HG03457 (cell line): ENCODE data around the gene GRM1.
"Not testable (repeated sequence)": the region's sequence is repeated elsewhere in the genome, so short reads cannot be mapped to it uniquely, and the experiment has no call there.

Experiments
- ATAC-seq: cut with Tn5 transposase; IDR thresholded peaks from one replicate; pipeline ENCODE4 v1.9.1; 2021; ENCODE audit warnings: moderate number of reproducible peaks; ENCODE audit not compliant: unreplicated experiment

The GRM1 gene

DNA sequence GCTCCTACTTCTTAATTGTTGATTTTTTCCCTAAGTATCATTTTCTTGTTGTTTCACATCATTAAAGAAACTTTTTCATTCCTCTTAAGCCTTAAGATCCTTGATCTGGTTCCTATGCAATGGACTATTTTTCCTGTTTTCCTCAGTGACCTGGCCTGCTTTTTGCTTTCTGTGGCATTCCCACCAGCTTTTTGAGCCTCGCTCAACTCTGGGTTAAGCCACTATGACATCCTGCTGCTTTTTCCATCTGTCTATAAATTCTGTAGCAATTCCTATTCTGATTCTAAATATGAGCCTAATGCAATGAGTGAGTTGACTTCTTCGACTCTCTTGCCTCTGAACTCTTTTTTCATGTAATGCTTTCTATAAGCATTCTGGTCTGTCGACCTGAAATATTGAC, 160.3 kb downstream of the GRM1 start:
- no peak for ATAC-seq

DNA sequence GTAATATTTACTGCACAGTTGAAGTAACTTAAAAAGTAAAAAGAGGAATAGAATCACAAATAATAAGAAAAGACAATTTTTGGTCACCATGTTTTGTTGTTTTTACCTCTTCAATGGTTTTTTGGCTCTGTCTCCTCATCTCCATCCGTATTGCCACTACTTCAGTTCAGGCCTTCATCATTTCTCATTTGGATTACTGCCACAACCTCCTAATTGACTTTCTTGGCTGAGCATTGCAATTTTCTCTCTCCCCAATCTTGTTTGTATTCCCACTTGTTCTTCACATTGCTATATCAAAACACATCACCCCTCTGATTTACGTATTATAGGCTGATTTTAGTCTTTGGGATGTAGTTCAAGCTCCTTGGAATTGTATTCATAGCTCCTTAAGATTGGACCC, 161.7 kb downstream of the GRM1 start:
- no peak for ATAC-seq

DNA sequence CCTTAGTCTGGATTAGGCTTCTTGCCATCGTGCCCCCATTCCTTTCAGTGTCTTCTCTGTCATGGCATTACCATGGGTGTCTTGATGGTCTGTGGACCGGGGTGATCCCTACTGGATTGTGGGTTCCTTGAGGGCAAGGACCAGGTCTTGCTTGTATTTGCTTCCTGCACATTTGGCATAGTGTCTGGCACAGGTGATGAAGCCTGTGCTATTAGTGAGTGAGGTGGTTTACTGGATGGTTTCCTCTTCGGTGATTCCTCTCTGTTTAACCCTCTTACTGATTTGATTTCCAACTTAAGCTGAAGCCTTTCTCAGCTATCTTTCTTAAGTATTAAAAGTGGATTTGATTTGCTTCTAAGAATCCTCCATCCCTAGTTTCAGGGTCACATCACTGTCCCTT, 162.3 kb downstream of the GRM1 start:
- no peak for ATAC-seq

DNA sequence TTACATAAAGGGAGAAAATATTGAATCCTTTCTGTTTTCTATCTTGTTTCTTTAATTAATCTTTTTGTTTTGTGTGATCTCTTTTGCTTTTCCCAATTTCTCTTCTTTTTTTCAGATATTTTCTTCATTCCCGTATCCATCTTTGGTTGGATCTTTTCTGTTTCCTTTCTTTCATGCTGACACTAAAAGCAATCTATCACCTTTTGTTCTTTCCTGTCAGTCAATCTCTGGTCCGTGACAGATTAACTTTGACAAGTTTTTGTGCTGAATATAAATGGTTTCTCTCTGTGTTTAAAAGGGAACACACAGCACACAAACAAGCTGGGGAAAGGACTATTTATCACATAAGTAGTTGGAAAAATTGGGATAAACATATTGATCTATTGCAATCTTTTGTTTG, 162.8 kb downstream of the GRM1 start:
- ATAC-seq: no peak

DNA sequence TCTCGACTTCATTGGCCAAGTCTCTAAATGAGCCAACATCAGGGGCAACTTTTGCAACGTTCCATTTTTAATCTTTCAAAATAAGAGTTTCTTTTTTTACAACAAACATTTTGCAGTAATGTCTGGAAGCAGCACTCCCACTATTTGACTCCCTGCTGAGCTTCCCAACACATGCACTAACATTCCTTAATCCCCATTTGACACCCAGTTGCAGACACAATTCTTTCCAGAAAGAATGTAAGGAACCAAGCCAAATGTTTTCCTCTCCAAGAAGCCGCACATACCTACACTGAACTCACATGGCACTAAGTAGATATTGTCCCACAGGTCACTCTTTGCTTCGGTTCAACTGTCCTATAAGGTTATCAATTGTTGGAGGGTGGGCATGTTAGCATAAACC, 165.6 kb downstream of the GRM1 start:
- ATAC-seq: no peak

DNA sequence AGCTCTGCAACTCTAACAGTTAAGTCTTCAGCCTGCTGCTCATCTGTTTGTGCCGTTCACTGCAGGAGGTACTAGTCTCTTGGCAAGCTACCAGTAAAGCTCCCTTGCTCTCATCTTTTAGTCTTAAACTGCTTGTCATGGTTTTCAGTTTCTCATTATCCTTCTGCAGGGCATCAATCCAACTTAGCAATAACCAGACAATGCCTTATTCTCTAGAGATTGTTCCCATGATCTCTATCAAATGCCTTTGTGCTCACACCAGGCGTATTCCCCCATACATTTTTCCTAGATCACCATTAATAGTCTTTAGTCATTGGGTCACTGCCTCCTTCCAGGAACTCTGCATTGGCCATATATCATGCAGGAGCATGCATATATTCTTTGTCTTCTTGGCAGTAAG, 171.3 kb downstream of the GRM1 start:
- ATAC-seq: no peak

DNA sequence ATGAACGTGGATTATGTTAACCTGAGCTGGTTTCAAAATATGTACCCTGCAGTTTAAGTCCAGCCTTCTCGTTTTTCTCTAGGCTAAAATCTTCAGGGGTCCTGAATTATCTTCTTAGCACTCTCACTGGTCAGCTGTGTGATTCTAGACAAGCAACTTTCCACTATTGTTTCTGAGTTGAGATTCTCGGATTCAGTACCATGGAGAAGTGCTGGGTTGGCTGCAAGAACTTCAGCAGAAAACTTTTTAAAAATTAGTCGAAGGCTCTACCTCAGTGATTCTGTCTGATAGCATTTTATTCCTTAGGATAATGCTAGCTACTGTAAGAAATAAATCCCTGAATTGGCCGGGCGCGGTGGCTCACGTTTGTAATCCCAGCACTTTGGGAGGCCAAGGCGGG, 173.7 kb downstream of the GRM1 start:
- no peak for ATAC-seq

DNA sequence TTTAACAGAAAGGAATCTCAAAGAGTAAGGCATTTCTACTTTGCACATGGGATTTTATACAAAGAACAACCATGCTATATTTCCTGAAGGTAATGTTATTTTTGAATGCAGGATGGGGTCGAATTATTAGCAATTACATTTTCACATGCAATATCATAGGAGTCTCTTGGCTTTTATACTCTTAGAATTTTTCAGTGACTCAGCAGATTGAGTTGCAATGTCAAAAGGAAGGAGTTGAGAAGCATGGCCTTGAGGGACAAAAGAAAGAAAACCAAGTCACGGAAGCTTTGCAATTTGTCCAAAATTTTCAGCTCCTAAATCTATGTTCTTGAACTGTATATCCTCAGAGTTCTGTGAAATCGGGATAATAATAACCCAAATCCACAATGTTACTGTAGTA, 181.1 kb downstream of the GRM1 start:
- no peak for ATAC-seq

DNA sequence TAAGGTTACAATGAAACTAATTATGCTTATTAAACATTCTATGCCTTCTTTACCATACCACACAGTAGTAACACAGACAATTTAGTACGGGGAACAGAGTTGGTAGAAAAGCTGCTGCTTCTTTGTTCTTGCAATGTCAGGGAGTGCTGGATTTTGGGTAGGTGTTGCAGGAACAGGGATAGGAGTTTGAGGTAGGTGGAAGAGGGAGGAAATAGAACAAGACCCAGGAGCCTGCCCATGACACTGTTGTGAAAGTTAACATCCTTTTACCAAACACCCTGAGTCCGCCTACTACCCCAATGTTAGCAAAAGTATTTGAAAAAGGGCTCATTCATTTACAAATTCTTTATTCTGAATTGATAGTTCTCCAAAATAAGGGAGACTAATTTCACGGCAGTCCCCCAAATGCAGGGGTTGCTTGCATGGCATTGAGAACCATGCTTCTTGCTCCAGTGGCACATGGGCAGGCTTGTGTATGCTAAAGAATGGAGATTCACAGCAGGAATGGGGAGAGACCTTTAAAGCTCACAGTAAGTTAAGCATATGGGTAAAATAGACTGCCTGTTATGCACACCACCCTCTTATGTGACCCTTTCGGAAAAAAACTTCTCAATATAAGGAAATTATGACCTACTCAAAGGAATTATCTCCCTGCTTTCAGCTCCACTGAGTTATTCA, 181.7 kb downstream of the GRM1 start:
- ATAC-seq: no peak

DNA sequence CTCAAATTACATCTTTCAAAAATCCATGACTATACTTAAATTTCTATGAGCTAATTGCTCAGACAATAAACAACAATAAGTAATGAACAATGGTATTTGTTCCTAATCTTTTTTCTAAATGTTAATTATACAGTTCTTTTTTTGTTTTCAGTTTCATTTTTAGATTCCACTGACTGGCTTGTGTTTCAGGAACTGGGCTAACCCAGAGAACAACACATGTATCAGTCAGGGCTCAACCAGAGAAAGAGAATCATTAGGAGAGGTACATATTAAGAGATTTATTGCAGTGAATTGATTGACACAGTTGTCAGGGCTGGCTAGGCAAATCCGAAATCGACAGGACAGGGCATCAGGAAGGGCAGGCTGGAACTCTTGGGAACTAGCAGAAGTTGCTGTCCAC, 182.8 kb downstream of the GRM1 start:
- ATAC-seq: no peak

DNA sequence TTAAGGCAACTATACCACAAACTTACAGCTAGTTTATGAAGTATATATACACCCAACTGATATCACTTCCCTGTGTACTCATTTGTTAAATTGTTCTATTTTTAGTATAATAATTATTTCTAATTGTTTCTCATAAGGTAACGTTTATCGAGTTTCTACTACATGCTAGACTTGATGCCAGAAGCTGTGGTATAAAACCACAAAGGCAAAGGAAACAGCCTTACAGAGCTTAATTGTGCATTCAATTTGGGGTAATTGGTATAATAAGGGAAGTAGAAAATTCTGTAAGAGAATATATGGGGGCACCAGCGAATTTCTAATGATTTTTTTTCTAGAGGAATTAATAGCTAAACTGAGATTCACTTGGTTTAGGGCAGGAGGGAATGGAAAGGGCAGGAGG, 183.9 kb downstream of the GRM1 start:
- ATAC-seq: no peak

DNA sequence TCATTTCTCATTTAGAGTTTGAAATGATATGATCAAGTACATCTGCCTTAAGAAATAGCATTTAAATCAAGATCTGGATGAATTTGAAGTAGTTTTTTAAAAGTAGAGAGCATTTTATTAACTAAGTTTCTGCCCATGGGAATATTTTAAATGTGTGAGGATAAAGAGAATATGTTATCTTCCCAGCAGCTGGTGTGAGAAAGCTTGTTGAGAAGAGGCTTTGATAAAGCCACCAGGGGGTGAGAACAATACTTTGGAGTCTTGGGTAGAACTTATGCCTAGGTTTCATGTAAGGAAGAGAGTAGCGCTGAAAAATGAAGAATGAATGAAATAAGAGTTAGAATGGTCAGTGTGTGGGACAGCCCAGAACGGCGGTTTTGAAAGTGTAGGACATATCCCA, 190.2 kb downstream of the GRM1 start:
- no peak for ATAC-seq

DNA sequence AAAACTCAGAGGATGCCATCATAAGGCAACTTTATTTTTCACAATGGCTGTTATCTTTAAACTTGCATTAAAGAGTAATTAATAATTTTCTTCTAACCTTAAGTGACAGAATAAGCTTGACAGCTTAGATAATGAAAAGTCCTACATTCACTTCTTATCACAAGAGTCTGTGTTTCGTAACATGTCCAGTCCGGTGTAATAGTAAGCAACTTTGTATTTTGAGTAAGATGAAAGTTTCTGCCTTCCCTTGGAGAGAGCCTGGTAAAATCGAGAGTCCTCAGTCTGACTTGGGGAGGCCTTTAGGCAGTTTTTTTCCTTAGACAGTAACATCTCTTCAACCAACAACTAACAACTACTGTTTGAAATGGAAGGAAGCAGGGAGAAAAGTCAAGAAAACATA, 195.6 kb downstream of the GRM1 start:
- ATAC-seq: no peak

DNA sequence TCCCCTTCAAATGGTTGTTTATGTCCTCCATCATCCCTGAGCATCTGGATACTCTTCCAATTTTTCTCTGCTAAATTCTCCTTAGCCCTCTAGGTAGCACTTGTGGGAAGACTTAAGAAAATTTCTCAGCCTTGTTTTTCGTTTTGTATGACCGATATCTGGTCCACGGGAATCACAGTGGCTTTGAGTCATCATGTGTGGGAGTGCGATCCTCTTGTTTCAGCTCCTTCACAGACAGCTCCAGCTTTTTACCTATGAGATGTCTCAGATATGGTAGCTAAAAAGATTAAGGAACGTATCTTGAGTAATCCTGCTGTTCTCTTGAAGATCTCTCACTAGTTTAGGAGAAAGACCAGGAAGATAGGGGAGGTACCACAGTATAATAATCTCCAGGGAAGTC, 196.1 kb downstream of the GRM1 start:
- no peak for ATAC-seq

DNA sequence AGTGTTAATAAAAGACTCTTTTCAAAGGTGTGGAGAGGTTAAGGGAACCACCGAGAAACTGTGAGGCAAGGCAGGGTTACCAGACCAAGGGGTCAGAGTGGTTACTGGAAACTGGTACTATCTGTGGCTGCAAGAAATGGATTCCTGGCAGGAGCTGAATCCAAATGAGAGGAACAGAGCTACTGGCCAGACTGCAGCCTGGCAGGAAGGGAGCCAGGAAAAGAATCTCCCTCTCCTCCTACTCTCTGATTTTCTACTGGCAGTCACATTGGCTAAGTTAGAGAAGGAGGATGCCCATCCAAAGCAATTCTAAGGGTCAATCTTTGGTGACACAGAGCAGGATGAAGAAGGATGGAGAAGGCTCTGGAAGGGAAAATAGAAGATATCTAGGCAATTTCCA, 211.5 kb downstream of the GRM1 start:
- no peak for ATAC-seq

DNA sequence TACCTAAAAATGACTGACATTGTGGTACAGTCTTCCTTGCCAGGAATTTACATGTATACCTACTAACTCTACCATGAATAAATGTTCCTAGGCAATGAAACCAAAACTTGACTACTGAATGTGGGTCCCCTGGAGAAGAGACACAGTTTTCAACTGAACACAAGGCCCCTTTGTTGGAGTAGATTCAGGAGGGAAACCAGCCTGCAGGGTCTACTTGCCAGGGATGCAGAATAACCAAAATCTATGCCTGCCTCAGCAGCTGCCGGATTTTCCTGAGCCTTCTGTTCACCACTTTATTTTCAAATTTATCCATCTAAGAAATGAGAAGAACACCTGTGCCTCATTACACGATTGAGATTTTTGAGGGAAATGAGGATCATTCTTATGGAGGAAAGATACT, 211.9 kb downstream of the GRM1 start:
- no peak for ATAC-seq

DNA sequence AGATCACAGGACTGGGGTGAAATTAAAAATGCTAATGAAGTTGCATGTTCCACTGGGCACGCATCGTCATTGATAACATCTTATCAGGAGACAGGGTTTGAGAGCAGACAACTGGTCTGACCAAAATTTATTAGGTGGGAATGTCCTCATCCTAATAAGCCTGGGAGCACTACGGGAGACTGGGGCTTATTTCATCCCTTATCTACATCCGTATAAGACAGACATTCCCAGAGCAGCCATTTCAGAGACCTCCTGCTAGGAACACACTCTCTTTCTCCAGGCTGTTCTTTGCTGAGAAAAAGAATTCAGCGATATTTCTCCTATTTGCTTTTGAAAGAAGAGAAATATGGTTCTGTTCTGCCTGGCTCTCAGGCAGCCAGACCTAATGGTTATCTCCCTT, 214.8 kb downstream of the GRM1 start:
- not testable (repeated sequence) for ATAC-seq

DNA sequence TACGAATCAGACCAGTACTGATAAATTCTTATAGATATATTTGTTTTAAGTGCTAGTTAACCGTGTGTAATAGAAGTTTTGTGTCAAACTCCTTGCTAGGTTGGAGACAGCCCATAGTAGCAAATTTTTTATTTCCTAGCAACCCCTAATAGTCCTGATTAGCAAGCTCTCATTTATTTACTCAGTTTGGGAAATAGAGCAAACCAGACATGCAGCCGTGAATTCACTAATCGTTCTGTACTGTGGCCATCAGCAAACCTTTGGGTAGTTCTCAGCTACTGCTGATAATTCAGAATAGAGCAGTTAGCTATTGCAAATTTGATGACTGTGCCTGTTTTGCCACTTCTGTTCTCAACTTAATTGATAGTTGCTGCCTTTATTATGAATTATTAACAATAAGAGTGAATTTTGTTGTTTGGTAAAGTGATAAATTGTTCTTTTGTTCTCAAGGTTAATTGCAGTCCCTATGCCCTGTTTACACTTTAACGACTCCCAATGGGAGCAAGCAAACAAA, 215.8 kb downstream of the GRM1 start:
- no peak for ATAC-seq

DNA sequence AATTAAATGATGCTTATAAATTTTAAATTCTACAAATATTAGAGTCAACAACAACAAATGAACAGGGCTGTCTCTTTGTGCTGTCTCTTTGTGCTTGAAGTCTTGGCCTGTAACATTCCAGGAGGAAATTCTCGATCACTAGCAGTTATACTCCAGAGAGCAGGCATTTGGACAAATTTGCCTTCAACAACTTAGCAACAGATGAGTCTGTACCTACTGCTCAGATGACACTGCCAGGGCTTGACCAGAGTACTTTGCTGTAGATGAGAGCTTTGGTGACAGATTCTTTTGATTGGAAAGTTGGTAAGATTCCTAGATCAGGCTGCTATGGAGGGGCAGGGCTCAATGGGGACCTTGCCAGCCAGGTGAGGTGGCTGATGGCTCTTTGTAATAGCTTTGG, 217.2 kb downstream of the GRM1 start:
- no peak for ATAC-seq

DNA sequence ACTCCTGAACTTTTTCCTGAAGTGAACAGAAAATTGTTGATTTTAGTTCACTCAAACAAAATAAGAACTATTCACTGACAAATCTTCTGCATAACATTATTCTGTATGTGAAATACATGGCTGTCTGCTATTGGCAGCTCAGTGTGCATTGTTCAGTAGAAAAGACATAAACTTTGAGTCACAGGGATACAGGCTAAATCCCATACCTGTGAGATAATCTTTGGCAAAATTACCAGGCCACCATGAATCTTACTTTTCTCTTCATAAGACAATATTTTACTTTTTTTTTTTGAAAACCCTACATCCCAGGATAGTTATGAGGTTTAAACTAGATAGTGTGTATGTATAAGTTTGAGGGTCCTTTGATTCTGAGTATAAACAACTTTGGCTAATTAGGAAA, 224.8 kb downstream of the GRM1 start:
- no peak for ATAC-seq

DNA sequence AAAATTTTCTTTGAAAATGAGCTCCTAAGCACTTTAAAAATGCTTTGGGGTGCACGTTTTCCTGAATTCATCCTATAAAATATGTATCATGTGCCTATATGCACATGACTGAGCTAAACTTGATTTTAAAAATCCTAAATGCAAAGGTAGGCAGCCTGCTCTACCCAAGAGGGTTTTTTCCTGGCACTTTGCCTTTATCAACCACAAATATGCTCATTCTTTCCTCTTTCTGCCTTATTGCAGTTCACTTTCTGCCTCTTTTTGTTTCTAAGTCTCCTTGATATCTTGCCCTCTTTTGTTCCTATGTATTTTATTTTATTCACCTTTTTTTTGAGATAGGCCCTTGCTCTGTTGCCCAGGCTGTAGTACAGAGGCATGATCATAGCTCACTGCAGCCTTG, 229.3 kb downstream of the GRM1 start:
- no peak for ATAC-seq

DNA sequence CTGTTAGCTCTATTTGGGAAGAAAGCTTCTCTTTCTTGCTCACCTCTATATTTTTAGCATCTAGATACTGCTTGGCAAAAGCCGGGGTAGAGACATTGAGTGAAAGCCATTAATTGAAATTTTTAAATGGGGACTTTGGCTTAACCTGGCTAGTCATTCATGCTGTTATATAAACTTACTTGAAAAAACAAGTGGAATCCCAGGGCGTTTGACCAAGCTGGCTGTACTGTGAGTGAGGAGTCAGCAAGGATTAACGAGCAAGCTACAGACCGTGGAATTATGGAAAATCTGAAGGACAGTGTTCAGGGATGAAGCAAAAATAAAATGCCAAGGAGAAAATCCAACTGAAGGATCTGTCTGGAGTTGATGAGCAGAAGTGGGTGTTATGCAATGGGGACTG, 232.0 kb downstream of the GRM1 start:
- no peak for ATAC-seq

DNA sequence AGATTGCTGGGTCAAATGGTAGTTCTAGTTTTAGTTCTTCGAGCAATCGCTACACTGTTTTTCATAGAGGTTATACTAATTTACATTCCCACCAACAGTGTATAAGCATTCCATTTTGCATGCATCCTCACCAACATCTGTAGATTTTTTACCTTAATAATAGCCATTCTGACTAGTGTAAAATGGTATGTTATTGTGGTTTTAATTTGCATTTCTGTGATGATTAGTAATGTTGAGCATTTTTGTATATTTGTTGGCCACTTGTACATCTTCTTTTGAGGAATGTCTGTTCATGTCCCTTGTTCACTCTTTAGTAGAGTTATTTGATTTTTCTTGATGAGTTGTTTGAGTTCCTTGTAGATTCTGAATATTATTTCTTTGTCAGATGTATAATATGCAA, 236.2 kb downstream of the GRM1 start:
- ATAC-seq: no peak
